HEK293T (cell line): ENCODE measurements around the gene KRT16.
"Not testable (repeated sequence)": the region's sequence is repeated elsewhere in the genome, so short reads cannot be mapped to it uniquely, and the experiment has no call there.

ENCODE experiments used
- ELF4 ChIP-seq: fragments of 450-650 bp; IDR thresholded peaks from 2 replicates; pipeline ENCODE4 v1.6.1; 2017; ENCODE audit warnings: antibody characterized with exemption
- FOXA1 ChIP-seq: fragments of 450-650 bp; IDR thresholded peaks from 2 replicates; pipeline ENCODE4 v1.6.1; 2016; ENCODE audit warnings: mild to moderate bottlenecking
- L3MBTL2 ChIP-seq: fragments of 450-650 bp; conservative IDR thresholded peaks from 2 replicates; pipeline ENCODE4 v1.6.1; 2016; ENCODE audit warnings: mild to moderate bottlenecking
- LEF1 ChIP-seq: fragments of 450-650 bp; IDR thresholded peaks from 2 replicates; pipeline ENCODE4 v1.6.1; 2017; ENCODE audit warnings: mild to moderate bottlenecking, borderline replicate concordance
- PKNOX1 ChIP-seq: fragments of 450-650 bp; IDR thresholded peaks from 2 replicates; pipeline ENCODE4 v1.6.1; 2016
- SP1 ChIP-seq: fragments of 450-650 bp; IDR thresholded peaks from 2 replicates; pipeline ENCODE4 v1.6.1; 2017
- SUZ12 ChIP-seq: fragments of 450-650 bp; IDR thresholded peaks from 2 replicates; pipeline ENCODE4 v1.6.1; 2016; ENCODE audit warnings: mild to moderate bottlenecking
- ZNF384 ChIP-seq: fragments of 450-650 bp; IDR thresholded peaks from 2 replicates; pipeline ENCODE4 v1.6.1; 2016

GRCh38 chr17:41626914-41627295 is 14.3 kb upstream of the KRT16 start:
- TF ChIP-seq ELF4, ZNF384, LEF1, SUZ12, PKNOX1, L3MBTL2, FOXA1, SP1: not testable (repeated sequence)
